H1 (cell line): ENCODE results near the gene TMEM63C. TPM values are rescaled to one million over a fixed set of nuclear protein-coding genes. Genes with fewer than 3 reads are reported as not detected.

ENCODE experiments used
- CTCF ChIA-PET: fragments of 300-600 bp; sonication (Branson Sonifier 250); formaldehyde crosslinking; loops from one replicate; lab custom pipeline; 2021; ENCODE audit not compliant: partially characterized antibody; lab: Charles Lee
- POLR2A ChIA-PET: fragments of 300-600 bp; sonication (Branson Sonifier 250); formaldehyde crosslinking; loops from one replicate; lab custom pipeline; 2021; ENCODE audit warnings: inconsistent platforms; ENCODE audit not compliant: partially characterized antibody; lab: Charles Lee
- DNase-seq, 2 experiments: peaks; one replicate each; pipeline versions ENCODE4 v3.0.0 to v3.0.0-alpha.2; 2010 to 2022; ENCODE audit warnings: low spot score in 2 of 2, low read depth in 1 of 2, mixed read lengths in 1 of 2
- FAIRE-seq: peaks from 2 replicates; lab custom pipeline; 2011; peaks lifted over from hg19 to GRCh38; lab: Jason Lieb, UNC
- H2AFZ ChIP-seq: 2 replicates; pipeline ENCODE4 v1.8.1; 2012; ENCODE audit warnings: low read length, inconsistent platforms
- H2AK5ac ChIP-seq: 2 replicates; pipeline ENCODE4 v1.6.1; 2013; ENCODE audit warnings: low read depth, low read length
- H2BK120ac ChIP-seq: replicated peaks from 2 replicates; pipeline ENCODE3; 2013; ENCODE audit warnings: low read depth, low read length, inconsistent platforms
- H2BK12ac ChIP-seq: 2 replicates; pipeline ENCODE4 v1.6.1; 2013; ENCODE audit warnings: low read depth, low read length
- H2BK15ac ChIP-seq: 2 replicates; pipeline ENCODE4 v1.6.1; 2013; ENCODE audit warnings: low read length
- H2BK20ac ChIP-seq: 2 replicates; pipeline ENCODE4 v1.6.1; 2013; ENCODE audit warnings: low read length
- H2BK5ac ChIP-seq: 2 replicates; pipeline ENCODE4 v1.6.1; 2013; ENCODE audit warnings: low read depth, low read length
- H3K14ac ChIP-seq: 2 replicates; pipeline ENCODE4 v1.6.1; 2013; ENCODE audit warnings: inconsistent platforms; ENCODE audit not compliant: insufficient read length
- H3K18ac ChIP-seq: 2 replicates; pipeline ENCODE4 v1.6.1; 2013; ENCODE audit warnings: low read length; ENCODE audit errors: extremely low read depth
- H3K23ac ChIP-seq: 2 replicates; pipeline ENCODE4 v1.6.1; 2013; ENCODE audit warnings: inconsistent platforms; ENCODE audit not compliant: insufficient read length
- H3K23me2 ChIP-seq: 2 replicates; pipeline ENCODE4 v1.6.1; 2013; ENCODE audit warnings: low read depth, low read length
- H3K27ac ChIP-seq: 2 replicates; pipeline ENCODE4 v1.6.1; 2011; ENCODE audit warnings: low read depth, low read length, inconsistent platforms
- H3K27me3 ChIP-seq, 4 experiments: replicated peaks in 1 of 4; 1 replicate in 1 of 4; 2 replicates in 3 of 4; pipeline versions ENCODE4 v1.6.1 to v1.8.1; 2011 to 2013; ENCODE audit warnings: low read length in 3 of 4, mild to moderate bottlenecking in 3 of 4, inconsistent platforms in 2 of 4, mixed read lengths in 2 of 4, moderate library complexity in 1 of 4; ENCODE audit not compliant: control insufficient read depth in 3 of 4, insufficient read depth in 3 of 4; ENCODE audit errors: extremely low read depth in 1 of 4
- H3K36me3 ChIP-seq, 4 experiments: 2 replicates each; pipeline versions ENCODE4 v1.6.1 to v1.8.1; 2011 to 2013; ENCODE audit warnings: mild to moderate bottlenecking in 4 of 4, low read length in 3 of 4, moderate library complexity in 2 of 4, control low read depth in 1 of 4, inconsistent platforms in 1 of 4; ENCODE audit not compliant: insufficient read depth in 4 of 4, control insufficient read depth in 2 of 4
- H3K4ac ChIP-seq: replicated peaks from 2 replicates; pipeline ENCODE3; 2013; ENCODE audit warnings: low read length, low read depth, mixed read lengths, inconsistent platforms; ENCODE audit not compliant: insufficient read length
- H3K4me1 ChIP-seq, 4 experiments: replicated peaks in 1 of 4; 1 replicate in 1 of 4; 2 replicates in 3 of 4; pipeline versions ENCODE4 v1.6.1 to v1.8.1; 2011 to 2013; ENCODE audit warnings: low read length in 3 of 4, inconsistent platforms in 2 of 4, mixed read lengths in 1 of 4; ENCODE audit not compliant: insufficient read depth in 4 of 4, control insufficient read depth in 3 of 4
- H3K4me2 ChIP-seq, 2 experiments: 2 replicates each; pipeline versions ENCODE4 v1.6.1 to v1.8.1; 2011 to 2013; ENCODE audit warnings: low read depth in 2 of 2, low read length in 2 of 2, control low read depth in 1 of 2, inconsistent platforms in 1 of 2, mild to moderate bottlenecking in 1 of 2; ENCODE audit not compliant: insufficient read depth in 1 of 2
- H3K4me3 ChIP-seq, 4 experiments: fragments of 200-600, 300-600 bp in 1 of 4; sonication (generic), shearing (Covaris generic), sonication (Bioruptor Twin) in 1 of 4; 2 replicates each; pipeline versions ENCODE4 v1.5.1 to v1.8.1; 2011 to 2016; ENCODE audit warnings: low read length in 4 of 4, low read depth in 3 of 4, control low read depth in 2 of 4, inconsistent platforms in 2 of 4, mild to moderate bottlenecking in 2 of 4, mixed read lengths in 1 of 4, moderate library complexity in 1 of 4; ENCODE audit not compliant: insufficient read depth in 2 of 4; ENCODE audit errors: extremely low read depth in 1 of 4
- H3K56ac ChIP-seq: replicated peaks from 2 replicates; pipeline ENCODE3; 2013; ENCODE audit warnings: low read depth, mild to moderate bottlenecking, mixed read lengths, low read length, inconsistent platforms; ENCODE audit not compliant: insufficient read length
- H3K79me1 ChIP-seq: 2 replicates; pipeline ENCODE4 v1.6.1; 2013; ENCODE audit warnings: low read depth, low read length, control low read depth
- H3K79me2 ChIP-seq, 2 experiments: 2 replicates each; pipeline versions ENCODE4 v1.6.1 to v1.8.1; 2012 to 2013; ENCODE audit warnings: low read length in 2 of 2, mild to moderate bottlenecking in 2 of 2, inconsistent platforms in 1 of 2; ENCODE audit not compliant: insufficient read depth in 2 of 2, control insufficient read depth in 1 of 2
- H3K9ac ChIP-seq, 4 experiments: replicated peaks in 1 of 4; 1 replicate in 1 of 4; 2 replicates in 3 of 4; pipeline versions ENCODE4 v1.6.1 to v1.8.1; 2011 to 2013; ENCODE audit warnings: low read depth in 3 of 4, low read length in 3 of 4, control low read depth in 2 of 4, mild to moderate bottlenecking in 2 of 4, moderate library complexity in 2 of 4, inconsistent platforms in 1 of 4; ENCODE audit errors: extremely low read depth in 1 of 4
- H3K9me3 ChIP-seq, 2 experiments: 2 replicates each; pipeline versions ENCODE4 v1.6.1 to v1.8.1; 2012 to 2013; ENCODE audit warnings: mild to moderate bottlenecking in 2 of 2, moderate library complexity in 2 of 2, control low read depth in 1 of 2, inconsistent platforms in 1 of 2, low read depth in 1 of 2, low read length in 1 of 2, mixed read lengths in 1 of 2; ENCODE audit not compliant: insufficient read depth in 2 of 2
- H4K20me1 ChIP-seq, 2 experiments: replicated peaks in 1 of 2; 2 replicates each; pipeline versions ENCODE3 to v1.8.1; 2011 to 2013; ENCODE audit warnings: inconsistent platforms in 2 of 2, low read length in 2 of 2, mild to moderate bottlenecking in 1 of 2; ENCODE audit not compliant: insufficient read depth in 2 of 2, control insufficient read depth in 1 of 2
- H4K5ac ChIP-seq: 2 replicates; pipeline ENCODE4 v1.6.1; 2013; ENCODE audit warnings: low read length, low read depth, mixed read lengths, inconsistent platforms; ENCODE audit not compliant: insufficient read length
- H4K8ac ChIP-seq: 2 replicates; pipeline ENCODE4 v1.8.0; 2013; ENCODE audit warnings: mild to moderate bottlenecking, moderate library complexity, low read length, inconsistent platforms; ENCODE audit not compliant: insufficient read depth; ENCODE audit errors: extremely low read depth
- H4K91ac ChIP-seq: replicated peaks from 2 replicates; pipeline ENCODE3; 2013; ENCODE audit warnings: low read length, mixed read lengths, inconsistent platforms; ENCODE audit not compliant: insufficient read length
- CHD2 ChIP-seq: IDR thresholded peaks from 2 replicates; pipeline ENCODE4 v1.6.1; 2012; ENCODE audit warnings: low read length, improper control_type of control experiment
- CTBP2 ChIP-seq: IDR thresholded peaks from 2 replicates; pipeline ENCODE4 v1.7.0; 2011; ENCODE audit warnings: borderline replicate concordance, mild to moderate bottlenecking, moderate library complexity, mixed read lengths, low read length; ENCODE audit not compliant: insufficient read depth, insufficient read length
- KDM1A ChIP-seq: fragments of 200-600, 300-600 bp; sonication (generic); IDR thresholded peaks from 2 replicates; pipeline ENCODE4 v1.7.1; 2016; ENCODE audit warnings: mild to moderate bottlenecking, low read length, borderline replicate concordance
- RAD21 ChIP-seq, 2 experiments: IDR thresholded peaks in 1 of 2; conservative IDR thresholded peaks in 1 of 2; 2 replicates each; pipeline ENCODE4 v1.6.1; 2011; ENCODE audit warnings: low read depth in 2 of 2, low read length in 2 of 2, improper control_type of control experiment in 1 of 2, inconsistent platforms in 1 of 2, mild to moderate bottlenecking in 1 of 2, moderate library complexity in 1 of 2
- TBP ChIP-seq: IDR thresholded peaks from 2 replicates; pipeline ENCODE4 v1.6.1; 2011; ENCODE audit warnings: low read depth, low read length, improper control_type of control experiment
- WGBS, 2 experiments: shearing (Covaris generic) in 1 of 2; methylation state at CpG; one replicate each; pipeline versions ENCODE4 v1.1.6 to v1.1.7; 2013 to 2015; ENCODE audit warnings: low lambda C conversion rate in 2 of 2, mixed read lengths in 2 of 2, inconsistent platforms in 1 of 2, low coverage in 1 of 2, missing lambda C conversion rate in 1 of 2; ENCODE audit not compliant: insufficient replicate concordance in 2 of 2, insufficient coverage in 1 of 2, insufficient read length in 1 of 2; ENCODE audit errors: extremely low coverage in 1 of 2, missing lambda C conversion rate in 1 of 2; 5-methylcytosine and 5-hydroxymethylcytosine counted together
- polyA plus RNA-seq, 7 experiments: library from polyadenylated mRNA; depleted of rRNA in 3 of 7; stranded (reverse) in 5 of 7; unstranded in 2 of 7; fragments of >200 nt in 5 of 7; fragments of 200-250 nt in 2 of 7; gene quantifications; 1 replicate in 5 of 7; 2 replicates in 1 of 7; 4 replicates in 1 of 7; pipeline versions ENCODE4 v1.2.1 to v1.2.3, GENCODE V29; 2011 to 2013; ENCODE audit warnings: missing spikeins in 2 of 7, mixed read lengths in 2 of 7
- total RNA-seq: library from RNA; stranded (reverse); fragmentation: NEBNext Ultra II Directional; extraction: Animal tissue kit (Norgen Biotek cat#: 25700); gene quantifications from 2 replicates; pipeline ENCODE4 v1.2.1, GENCODE V29; 2021

TMEM63C gene
- total and polyA plus RNA-seq, 2 of the 8 experiments (the other 6 are each of a cell fraction or from before 2014, with no cell fraction given), result 3.0 to 7.6 TPM

- Histone ChIP-seq H3K36me3 (no peaks in the 10 kb centered on the region; a peak in 2 of 8 replicates), H4K91ac (no peak overlapping the region), H3K4ac (no peak overlapping the region), H4K5ac (no peak overlapping the region), H3K56ac (no peak overlapping the region), H2BK20ac (no peak overlapping the region), H3K4me3 (no peak overlapping the region), H3K4me1 (no peaks in the 10 kb centered on the region; a peak in 1 of 7 replicates), H3K4me2 (no peak overlapping the region), H2BK5ac (no peak overlapping the region; the same call in 1 of the 2 replicates), H3K9ac (no peak overlapping the region), H3K23ac (no peak overlapping the region), H3K27me3 (no peaks in the 10 kb centered on the region), H3K9me3 (no peaks in the 10 kb centered on the region), H2BK15ac (no peak overlapping the region), H2BK12ac (no peak overlapping the region), H3K27ac (no peak overlapping the region), H3K23me2 (no peaks in the 10 kb centered on the region), H4K20me1 (peaks cover 0 to under 1% of the 10 kb centered on the region in 2 experiments), H3K79me2 (no peaks in the 10 kb centered on the region), H2AFZ (no peak overlapping the region), H4K8ac (no peak overlapping the region), H3K14ac (no peak overlapping the region), H3K79me1 (no peaks in the 10 kb centered on the region), H3K18ac (no peak overlapping the region), H2AK5ac (no peak overlapping the region), H2BK120ac (no peak overlapping the region)
- POLR2A ChIA-PET, result interaction anchor here (0.7 kb wide), 1 partner anchor 56 kb away, joined by 3 read pairs; no protein-coding TSS in a partner anchor
- DNase-seq, result no peak
- TF ChIP-seq CHD2 (no peak), TBP (no peak), CTBP2 (no peak), RAD21 (IDR thresholded peaks at IDR 0.05 in 1 of 2, conservative IDR thresholded peaks at IDR 0.05 in 1 of 2; ENCODE audit: low read depth in 2 of 2, low read length in 2 of 2) (no peak), KDM1A (no peak)
- FAIRE-seq, result no peak
- CTCF ChIA-PET, result interaction anchor here (0.9 to 2.3 kb wide), 8 partner anchors 10 to 108 kb away, joined by 3 to 10 read pairs (median 4); no protein-coding TSS in a partner anchor
- WGBS, 2 experiments, result 85% methylated on average over 7 of the region's 7 CpGs; no CpG with 5 or more reads in 1 of the 2 experiments
Measured at GRCh38 chr14:77248666-77249065, 67.1 kb downstream of the TMEM63C start.
